PFSK-1 (cell line): ENCODE data around the gene ZBTB32.
A peak's percentile ranks its signal among the peaks of the same experiment; 100 is the strongest.

ENCODE experiments used
- FOXP2 ChIP-seq: optimal IDR thresholded peaks from 2 replicates; pipeline ENCODE3; 2011; ENCODE audit warnings: borderline replicate concordance, control low read depth, inconsistent platforms; ENCODE audit not compliant: insufficient read depth; ENCODE audit errors: extremely low read length, extremely low read depth
- POLR2AphosphoS5 ChIP-seq: IDR thresholded peaks from 2 replicates; pipeline ENCODE4 v1.6.1; 2012; ENCODE audit warnings: low read depth, mild to moderate bottlenecking, control low read depth, low read length, moderate library complexity
- REST ChIP-seq, 2 experiments: IDR thresholded peaks; 2 replicates each; pipeline versions ENCODE4 v1.6.1 to v1.8.0; 2011 to 2012; ENCODE audit warnings: low read depth in 2 of 2, low read length in 2 of 2, control low read depth in 1 of 2, inconsistent platforms in 1 of 2, mild to moderate bottlenecking in 1 of 2, moderate library complexity in 1 of 2; ENCODE audit not compliant: insufficient read depth in 1 of 2
- SIN3A ChIP-seq: IDR thresholded peaks from 2 replicates; pipeline ENCODE4 v1.6.1; 2012; ENCODE audit warnings: mild to moderate bottlenecking, low read length, moderate library complexity, borderline replicate concordance; ENCODE audit not compliant: insufficient read depth
- TAF1 ChIP-seq: IDR thresholded peaks from 2 replicates; pipeline ENCODE4 v1.6.1; 2012; ENCODE audit warnings: low read length, control low read depth, borderline replicate concordance; ENCODE audit not compliant: insufficient read depth

The ZBTB32 gene

DNA sequence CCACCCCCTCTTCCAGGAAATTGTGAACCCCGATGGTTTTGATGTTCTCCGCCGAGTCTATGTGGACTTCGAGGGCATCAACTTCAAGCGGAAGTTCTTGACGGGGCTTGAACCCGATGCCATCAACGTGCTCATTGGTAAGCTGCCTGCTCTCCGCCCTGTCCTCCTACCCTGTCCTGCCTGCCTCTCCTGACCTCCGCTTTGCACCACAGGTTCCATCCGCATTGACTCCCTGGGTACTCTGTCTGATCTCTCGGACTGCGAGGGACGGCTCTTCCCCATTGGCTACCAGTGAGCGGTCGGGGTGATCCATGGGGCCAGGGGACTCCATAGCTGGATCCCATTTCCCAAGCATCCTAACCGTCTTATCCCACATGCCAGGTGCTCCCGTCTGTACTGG lies 26.0 kb downstream of the ZBTB32 start:
- TF ChIP-seq POLR2AphosphoS5 (no peak), REST (IDR thresholded peaks at IDR 0.05; ENCODE audit: insufficient read depth in 1 of 2, low read depth in 2 of 2, low read length in 2 of 2) (no peak), SIN3A (no peak)

GRCh38 chr19:35731353-35731752 lies 27.0 kb downstream of the ZBTB32 start:
- TF ChIP-seq FOXP2 = no peak
- TF ChIP-seq TAF1 = no peak
- no peak for TF ChIP-seq REST (IDR thresholded peaks at IDR 0.05; ENCODE audit: insufficient read depth in 1 of 2, low read depth in 2 of 2, low read length in 2 of 2)
- no peak for TF ChIP-seq SIN3A
- TF ChIP-seq POLR2AphosphoS5 = no peak

- TF ChIP-seq REST (IDR thresholded peaks at IDR 0.05; ENCODE audit: insufficient read depth in 1 of 2, low read depth in 2 of 2, low read length in 2 of 2) (no peak), TAF1 (no peak), SIN3A (no peak), FOXP2 (no peak), POLR2AphosphoS5 (no peak)
These were observed 27.5 kb downstream of the ZBTB32 start for GRCh38 chr19:35731779-35732405.

GRCh38 chr19:35732540-35733179 lies 28.3 kb downstream of the ZBTB32 start:
- TF ChIP-seq SIN3A = no peak

- TF ChIP-seq REST (IDR thresholded peaks at IDR 0.05; ENCODE audit: insufficient read depth in 1 of 2, low read depth in 2 of 2, low read length in 2 of 2) (no peak), TAF1 (no peak), SIN3A (no peak), FOXP2 (no peak), POLR2AphosphoS5 (peak; percentile 24; the same call in 1 of the 2 replicates)
These were observed 29.1 kb downstream of the ZBTB32 start for GRCh38 chr19:35733180-35734125.
